Measurements from ENCODE around the gene ZNF700.
"Not testable (repeated sequence)": the region's sequence is repeated elsewhere in the genome, so short reads cannot be mapped to it uniquely, and the experiment has no call there.

ZNF700 gene

DNA sequence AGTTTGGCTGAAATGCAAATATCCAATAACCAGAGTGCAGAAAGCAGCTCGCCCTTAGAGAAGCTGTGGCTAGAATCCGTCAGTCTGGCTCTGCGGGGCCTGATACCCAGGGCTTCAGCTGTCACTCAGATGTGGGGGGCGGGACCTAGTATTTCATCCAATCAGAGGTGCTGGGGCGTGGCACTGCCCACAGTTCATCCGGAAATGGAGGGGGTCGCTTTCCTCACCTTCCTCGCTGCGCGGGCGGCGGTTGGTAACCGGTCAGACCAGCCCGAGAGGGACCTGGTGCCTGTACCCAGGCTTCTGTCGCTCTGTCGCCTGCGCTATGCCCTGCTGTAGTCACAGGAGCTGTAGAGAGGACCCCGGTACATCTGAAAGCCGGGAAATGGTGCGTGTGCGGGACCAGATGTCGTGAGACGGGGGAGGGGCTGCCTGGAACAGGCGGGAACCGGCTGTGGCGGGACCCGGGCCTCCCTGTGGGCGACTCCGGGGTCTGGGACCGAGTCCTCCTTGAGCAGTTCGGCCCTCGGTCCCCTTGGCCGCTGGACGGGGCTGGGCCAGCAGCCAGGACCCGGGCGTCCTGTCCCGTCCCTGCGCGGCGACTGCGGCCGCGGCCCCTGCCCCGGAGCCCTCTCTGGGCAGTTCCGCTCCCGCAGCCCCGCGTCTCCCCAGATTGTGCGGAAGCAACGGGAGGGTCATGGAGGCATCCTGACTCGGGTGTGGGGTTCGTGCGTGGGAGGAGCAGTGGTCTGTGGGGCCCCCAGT, at the start of gene ZNF700:
TSS of gene ZNF700 (plus strand) at position 222 of the 765 bp plus-strand sequence. CDS start at position 326, 104 bp downstream.
- peaks cover 5% of the 10 kb centered on the region for H3K36me3 ChIP-seq
- TF ChIP-seq, protein P1, sequence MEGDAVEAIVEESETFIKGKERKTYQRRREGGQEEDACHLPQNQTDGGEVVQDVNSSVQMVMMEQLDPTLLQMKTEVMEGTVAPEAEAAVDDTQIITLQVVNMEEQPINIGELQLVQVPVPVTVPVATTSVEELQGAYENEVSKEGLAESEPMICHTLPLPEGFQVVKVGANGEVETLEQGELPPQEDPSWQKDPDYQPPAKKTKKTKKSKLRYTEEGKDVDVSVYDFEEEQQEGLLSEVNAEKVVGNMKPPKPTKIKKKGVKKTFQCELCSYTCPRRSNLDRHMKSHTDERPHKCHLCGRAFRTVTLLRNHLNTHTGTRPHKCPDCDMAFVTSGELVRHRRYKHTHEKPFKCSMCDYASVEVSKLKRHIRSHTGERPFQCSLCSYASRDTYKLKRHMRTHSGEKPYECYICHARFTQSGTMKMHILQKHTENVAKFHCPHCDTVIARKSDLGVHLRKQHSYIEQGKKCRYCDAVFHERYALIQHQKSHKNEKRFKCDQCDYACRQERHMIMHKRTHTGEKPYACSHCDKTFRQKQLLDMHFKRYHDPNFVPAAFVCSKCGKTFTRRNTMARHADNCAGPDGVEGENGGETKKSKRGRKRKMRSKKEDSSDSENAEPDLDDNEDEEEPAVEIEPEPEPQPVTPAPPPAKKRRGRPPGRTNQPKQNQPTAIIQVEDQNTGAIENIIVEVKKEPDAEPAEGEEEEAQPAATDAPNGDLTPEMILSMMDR (IDR thresholded peaks at IDR 0.05) = no peak

GRCh38 chr19:11879687-11880266, 45.1 kb upstream of the ZNF700 start:
- not testable (repeated sequence) for H3K27me3 ChIP-seq; H3K27ac ChIP-seq; H3K4me1 ChIP-seq (ENCODE audit: control insufficient read depth in 1 of 2, insufficient read depth in 1 of 2, low read depth in 1 of 2, low read length in 1 of 2); H3K4me3 ChIP-seq (ENCODE audit: low read depth in 1 of 2, low read length in 1 of 2); H3K9me3 ChIP-seq; H3K36me3 ChIP-seq
- TF ChIP-seq, protein P1 (IDR thresholded peaks at IDR 0.05) = peak; percentile 12

More for the DNA sequence above, at the start of gene ZNF700:
- Histone ChIP-seq H3K9me3 (no peaks in the 10 kb centered on the region), H3K27ac (peak within 1 kb of the TSS; percentile 97), H3K27me3 (no peaks in the 10 kb centered on the region), H3K4me1 (ENCODE audit: control insufficient read depth in 1 of 2, insufficient read depth in 1 of 2, low read depth in 1 of 2, low read length in 1 of 2) (peaks cover 19 to 24% of the 10 kb centered on the region in 2 experiments), H3K4me3 (ENCODE audit: low read depth in 1 of 2, low read length in 1 of 2) (peak within 1 kb of the TSS; percentile 95 to 96)

DNA sequence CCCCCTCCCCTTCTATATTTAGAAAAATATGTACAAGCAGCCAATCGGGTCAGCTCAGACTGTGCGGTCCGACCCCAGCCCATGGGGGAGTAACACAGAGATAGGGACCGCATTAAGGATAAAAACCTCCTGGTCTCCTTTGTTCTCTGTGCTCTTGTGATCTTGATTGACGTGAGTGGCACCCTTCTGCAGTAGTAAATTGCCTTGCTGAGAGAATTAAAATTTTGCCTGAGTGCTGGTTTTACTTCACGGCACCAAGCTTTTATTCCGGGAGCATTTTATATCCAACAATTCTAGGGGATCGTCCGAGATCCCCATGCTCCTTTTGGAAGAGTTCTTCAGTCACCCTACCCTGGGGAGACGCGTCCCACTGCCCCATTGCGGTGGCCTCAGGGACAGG, 44.3 kb upstream of the ZNF700 start:
- Histone ChIP-seq H3K27me3 (no peaks in the 10 kb centered on the region), H3K36me3 (no peaks in the 10 kb centered on the region)

DNA sequence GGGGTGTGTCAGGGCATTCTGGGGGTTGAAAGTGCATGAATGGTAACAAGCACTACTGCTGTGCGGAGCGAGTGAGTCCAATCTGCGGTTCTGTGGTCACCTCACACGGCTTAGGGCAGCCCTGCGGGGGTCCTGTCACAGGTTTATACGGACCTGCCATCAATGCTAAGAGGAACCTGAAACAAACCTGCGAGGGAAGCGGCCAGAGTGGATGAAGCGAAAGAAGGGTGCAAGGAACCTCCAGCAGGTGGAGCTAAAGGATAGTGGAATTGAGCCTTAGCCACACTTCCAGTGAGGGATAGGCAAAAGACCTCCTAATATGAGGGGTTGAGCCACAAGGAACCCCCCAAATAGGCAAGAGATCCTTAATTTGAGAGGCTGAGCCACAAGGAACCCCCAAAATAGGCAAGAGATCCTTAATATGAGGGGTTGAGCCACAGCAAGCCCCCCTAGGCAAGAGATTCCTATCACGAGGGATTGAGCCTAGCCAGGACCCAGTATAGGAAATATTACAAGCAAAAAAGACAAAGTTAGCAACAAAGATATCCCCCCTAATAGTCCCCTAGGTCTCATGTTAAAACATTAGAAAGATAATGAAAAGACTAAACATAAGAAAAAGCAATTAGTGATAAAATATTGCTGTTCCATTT, 43.6 kb upstream of the ZNF700 start:
- Histone ChIP-seq H3K4me1 (ENCODE audit: control insufficient read depth in 1 of 2, insufficient read depth in 1 of 2, low read depth in 1 of 2, low read length in 1 of 2) (peaks cover 0 to 4% of the 10 kb centered on the region in 2 experiments), H3K4me3 (ENCODE audit: low read depth in 1 of 2, low read length in 1 of 2) (no peak overlapping the region), H3K9me3 (no peaks in the 10 kb centered on the region), H3K27ac (no peak overlapping the region), H3K27me3 (no peaks in the 10 kb centered on the region), H3K36me3 (no peaks in the 10 kb centered on the region)
- TF ChIP-seq, protein P1 (IDR thresholded peaks at IDR 0.05) = peak; percentile 47

More for the DNA sequence above, 44.3 kb upstream of the ZNF700 start:
- H3K27ac ChIP-seq = no peak overlapping the region
- TF ChIP-seq, protein P1 (IDR thresholded peaks at IDR 0.05) = no peak
- no peaks in the 10 kb centered on the region for H3K9me3 ChIP-seq
- no peak overlapping the region for H3K4me3 ChIP-seq (ENCODE audit: low read depth in 1 of 2, low read length in 1 of 2)
- peaks cover 0 to 4% of the 10 kb centered on the region in 2 experiments for H3K4me1 ChIP-seq (ENCODE audit: control insufficient read depth in 1 of 2, insufficient read depth in 1 of 2, low read depth in 1 of 2, low read length in 1 of 2)

GRCh38 chr19:11882606-11883005, 42.3 kb upstream of the ZNF700 start:
- no peaks in the 10 kb centered on the region for H3K27me3 ChIP-seq
- peaks cover 5 to 10% of the 10 kb centered on the region in 2 experiments for H3K4me1 ChIP-seq (ENCODE audit: control insufficient read depth in 1 of 2, insufficient read depth in 1 of 2, low read depth in 1 of 2, low read length in 1 of 2)
- TF ChIP-seq, protein P1 (IDR thresholded peaks at IDR 0.05) = no peak
- no peak overlapping the region for H3K4me3 ChIP-seq (ENCODE audit: low read depth in 1 of 2, low read length in 1 of 2)
- H3K9me3 ChIP-seq = no peaks in the 10 kb centered on the region
- H3K36me3 ChIP-seq = no peaks in the 10 kb centered on the region
- no peak overlapping the region for H3K27ac ChIP-seq

All from neutrophil (primary cell).